WTC11 (cell line): ENCODE data around the gene CDCA8. TPM values are rescaled to one million over a fixed set of nuclear protein-coding genes. Genes with fewer than 3 reads are reported as not detected.

Experiments
- ATAC-seq: fragments of 200-7000 bp; cut with Tn5 transposase; 2 replicates; pipeline ENCODE4 v1.10.0; 2021; ENCODE audit warnings: mild to moderate bottlenecking, moderate library complexity
- CTCF ChIA-PET: fragments of 300-600 bp; sonication (Branson Sonifier 250); formaldehyde crosslinking; loops from one replicate; lab custom pipeline; 2021; ENCODE audit warnings: antibody characterized with exemption; lab: Charles Lee
- POLR2A ChIA-PET: fragments of 350-600 bp; sonication (Branson Sonifier 250); formaldehyde crosslinking; loops from one replicate; lab custom pipeline; 2021; ENCODE audit warnings: antibody characterized with exemption; lab: Charles Lee
- DNase-seq: peaks from one replicate; pipeline ENCODE4 v3.0.0; 2021; ENCODE audit warnings: low spot score
- H3K27ac Mint-ChIP-seq: 2 replicates; pipeline ENCODE4 v1.8.0; 2021; ENCODE audit warnings: mixed read lengths
- H3K27me3 Mint-ChIP-seq: 2 replicates; pipeline ENCODE4 v1.8.0; 2021; ENCODE audit warnings: low read depth, mild to moderate bottlenecking, moderate library complexity, mixed read lengths
- H3K36me3 Mint-ChIP-seq: 2 replicates; pipeline ENCODE4 v1.8.0; 2021; ENCODE audit warnings: mixed read lengths
- H3K4me1 Mint-ChIP-seq: 2 replicates; pipeline ENCODE4 v1.8.0; 2022; ENCODE audit warnings: mixed read lengths
- H3K4me3 Mint-ChIP-seq: 2 replicates; pipeline ENCODE4 v1.8.0; 2021; ENCODE audit warnings: mild to moderate bottlenecking, moderate library complexity, mixed read lengths
- H3K9me3 Mint-ChIP-seq: 2 replicates; pipeline ENCODE4 v1.8.0; 2021; ENCODE audit warnings: mixed read lengths
- CBFB ChIP-seq: sonication (generic); formaldehyde crosslinking; IDR thresholded peaks from 2 replicates; pipeline ENCODE4 v1.8.1; 2022; ENCODE audit warnings: mild to moderate bottlenecking, low read depth, missing genetic modification reagents
- E2F5 ChIP-seq: sonication (generic); formaldehyde crosslinking; IDR thresholded peaks from 2 replicates; pipeline ENCODE4 v1.8.1; 2022; ENCODE audit warnings: mild to moderate bottlenecking, moderate library complexity, missing genetic modification reagents
- ETV6 ChIP-seq: sonication (generic); formaldehyde crosslinking; IDR thresholded peaks from 2 replicates; pipeline ENCODE4 v1.8.1; 2022; ENCODE audit warnings: mild to moderate bottlenecking, missing genetic modification reagents
- GTF2I ChIP-seq: fragments of 250-450 bp; sonication (Bioruptor Pico); conservative IDR thresholded peaks from 2 replicates; pipeline ENCODE4 v1.4.0; 2021; ENCODE audit warnings: mild to moderate bottlenecking
- HMGXB4 ChIP-seq: sonication (generic); formaldehyde crosslinking; IDR thresholded peaks from 2 replicates; pipeline ENCODE4 v1.8.1; 2023; ENCODE audit warnings: mild to moderate bottlenecking, moderate library complexity, missing genetic modification reagents
- NR1H2 ChIP-seq: sonication (generic); formaldehyde crosslinking; IDR thresholded peaks from 2 replicates; pipeline ENCODE4 v1.9.0; 2021; ENCODE audit warnings: mild to moderate bottlenecking, moderate library complexity, missing genetic modification reagents
- PREB ChIP-seq: sonication (generic); formaldehyde crosslinking; IDR thresholded peaks from 2 replicates; pipeline ENCODE4 v1.8.1; 2022; ENCODE audit warnings: mild to moderate bottlenecking, missing genetic modification reagents, moderate library complexity, borderline replicate concordance
- RELA ChIP-seq: sonication (generic); formaldehyde crosslinking; IDR thresholded peaks from 2 replicates; pipeline ENCODE4 v1.8.1; 2022; ENCODE audit warnings: missing genetic modification reagents, mild to moderate bottlenecking, borderline replicate concordance
- SOX15 ChIP-seq: fragments of 250-450 bp; sonication (Bioruptor Pico); IDR thresholded peaks from 2 replicates; pipeline ENCODE4 v1.9.0; 2021; ENCODE audit warnings: mild to moderate bottlenecking
- SP1 ChIP-seq: sonication (generic); formaldehyde crosslinking; conservative IDR thresholded peaks from 2 replicates; pipeline ENCODE4 v1.8.1; 2022; ENCODE audit warnings: missing genetic modification reagents
- TCF7 ChIP-seq: sonication (generic); formaldehyde crosslinking; IDR thresholded peaks from 2 replicates; pipeline ENCODE4 v1.8.0; 2022; ENCODE audit warnings: mild to moderate bottlenecking, low read depth, missing genetic modification reagents, moderate library complexity
- ZNF138 ChIP-seq: sonication (generic); formaldehyde crosslinking; conservative IDR thresholded peaks from 2 replicates; pipeline ENCODE4 v1.8.1; 2022; ENCODE audit warnings: mild to moderate bottlenecking, moderate library complexity, missing genetic modification reagents
- ZNF396 ChIP-seq: fragments of 250-450 bp; sonication (Bioruptor Pico); IDR thresholded peaks from 2 replicates; pipeline ENCODE4 v1.8.0; 2021; ENCODE audit warnings: mild to moderate bottlenecking, moderate library complexity, borderline replicate concordance
- ZNF423 ChIP-seq: fragments of 250-450 bp; sonication (Bioruptor Pico); IDR thresholded peaks from 2 replicates; pipeline ENCODE4 v2.1.2; 2022; ENCODE audit warnings: mild to moderate bottlenecking, moderate library complexity
- total RNA-seq: library from RNA; stranded (reverse); gene quantifications from 3 replicates; pipeline ENCODE4 v1.2.3, GENCODE V29; 2021
- TF ChIP-seq, protein P1 (sequence below): fragments of 250-450 bp; sonication (Bioruptor Pico); IDR thresholded peaks from 2 replicates; pipeline ENCODE4 v1.9.0; 2021; ENCODE audit warnings: mild to moderate bottlenecking, borderline replicate concordance
- TF ChIP-seq, protein P2 (sequence below): sonication (generic); formaldehyde crosslinking; IDR thresholded peaks from 2 replicates; pipeline ENCODE4 v1.8.0; 2022; ENCODE audit warnings: mild to moderate bottlenecking, missing genetic modification reagents
- TF ChIP-seq, protein P3 (sequence below): fragments of 250-450 bp; sonication (Bioruptor Pico); IDR thresholded peaks from 2 replicates; pipeline ENCODE4 v1.9.0; 2021; ENCODE audit warnings: mild to moderate bottlenecking

CDCA8 gene
- total RNA-seq, 1 experiment from 2014 or later, result 47.7 TPM

DNA sequence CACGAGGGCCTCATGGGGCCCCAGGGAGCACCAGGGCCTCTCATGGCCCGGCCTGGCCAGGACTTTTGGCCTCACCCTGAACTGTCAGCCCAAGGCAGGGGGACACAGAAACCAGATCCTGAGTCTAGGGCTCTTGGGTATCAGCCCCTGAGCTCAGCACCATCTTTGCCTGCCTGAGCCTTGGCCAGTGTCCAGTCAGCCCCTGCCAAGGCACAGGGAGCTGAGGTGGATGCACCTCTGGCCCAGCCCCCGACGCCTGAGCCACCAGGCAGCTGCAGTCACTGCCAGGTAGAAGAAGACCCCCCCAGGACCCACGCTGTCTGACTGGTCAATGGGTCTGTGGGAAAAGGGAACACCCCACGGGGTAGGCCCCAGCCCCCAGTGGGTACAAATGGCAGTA lies 25.3 kb downstream of the CDCA8 start:
- Mint-ChIP-seq H3K27me3 (no peaks in the 10 kb centered on the region), H3K9me3 (no peaks in the 10 kb centered on the region), H3K4me3 (no peak overlapping the region), H3K36me3 (no peaks in the 10 kb centered on the region), H3K27ac (no peak overlapping the region), H3K4me1 (no peaks in the 10 kb centered on the region)
- ATAC-seq (no peak), DNase-seq (no peak)
- CTCF ChIA-PET, result interaction anchor here (1.3 kb wide), 1 partner anchor 77 kb away, joined by 3 read pairs; no protein-coding TSS in a partner anchor
- POLR2A ChIA-PET, result no interaction called here
- TF ChIP-seq ZNF396 (CRISPR knock-in tag) (no peak), SOX15 (no peak), ZNF138 (no peak), NR1H2 (CRISPR knock-in tag) (no peak)
- TF ChIP-seq, protein P1, sequence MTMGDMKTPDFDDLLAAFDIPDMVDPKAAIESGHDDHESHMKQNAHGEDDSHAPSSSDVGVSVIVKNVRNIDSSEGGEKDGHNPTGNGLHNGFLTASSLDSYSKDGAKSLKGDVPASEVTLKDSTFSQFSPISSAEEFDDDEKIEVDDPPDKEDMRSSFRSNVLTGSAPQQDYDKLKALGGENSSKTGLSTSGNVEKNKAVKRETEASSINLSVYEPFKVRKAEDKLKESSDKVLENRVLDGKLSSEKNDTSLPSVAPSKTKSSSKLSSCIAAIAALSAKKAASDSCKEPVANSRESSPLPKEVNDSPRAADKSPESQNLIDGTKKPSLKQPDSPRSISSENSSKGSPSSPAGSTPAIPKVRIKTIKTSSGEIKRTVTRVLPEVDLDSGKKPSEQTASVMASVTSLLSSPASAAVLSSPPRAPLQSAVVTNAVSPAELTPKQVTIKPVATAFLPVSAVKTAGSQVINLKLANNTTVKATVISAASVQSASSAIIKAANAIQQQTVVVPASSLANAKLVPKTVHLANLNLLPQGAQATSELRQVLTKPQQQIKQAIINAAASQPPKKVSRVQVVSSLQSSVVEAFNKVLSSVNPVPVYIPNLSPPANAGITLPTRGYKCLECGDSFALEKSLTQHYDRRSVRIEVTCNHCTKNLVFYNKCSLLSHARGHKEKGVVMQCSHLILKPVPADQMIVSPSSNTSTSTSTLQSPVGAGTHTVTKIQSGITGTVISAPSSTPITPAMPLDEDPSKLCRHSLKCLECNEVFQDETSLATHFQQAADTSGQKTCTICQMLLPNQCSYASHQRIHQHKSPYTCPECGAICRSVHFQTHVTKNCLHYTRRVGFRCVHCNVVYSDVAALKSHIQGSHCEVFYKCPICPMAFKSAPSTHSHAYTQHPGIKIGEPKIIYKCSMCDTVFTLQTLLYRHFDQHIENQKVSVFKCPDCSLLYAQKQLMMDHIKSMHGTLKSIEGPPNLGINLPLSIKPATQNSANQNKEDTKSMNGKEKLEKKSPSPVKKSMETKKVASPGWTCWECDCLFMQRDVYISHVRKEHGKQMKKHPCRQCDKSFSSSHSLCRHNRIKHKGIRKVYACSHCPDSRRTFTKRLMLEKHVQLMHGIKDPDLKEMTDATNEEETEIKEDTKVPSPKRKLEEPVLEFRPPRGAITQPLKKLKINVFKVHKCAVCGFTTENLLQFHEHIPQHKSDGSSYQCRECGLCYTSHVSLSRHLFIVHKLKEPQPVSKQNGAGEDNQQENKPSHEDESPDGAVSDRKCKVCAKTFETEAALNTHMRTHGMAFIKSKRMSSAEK (CRISPR knock-in tag), result no peak

DNA sequence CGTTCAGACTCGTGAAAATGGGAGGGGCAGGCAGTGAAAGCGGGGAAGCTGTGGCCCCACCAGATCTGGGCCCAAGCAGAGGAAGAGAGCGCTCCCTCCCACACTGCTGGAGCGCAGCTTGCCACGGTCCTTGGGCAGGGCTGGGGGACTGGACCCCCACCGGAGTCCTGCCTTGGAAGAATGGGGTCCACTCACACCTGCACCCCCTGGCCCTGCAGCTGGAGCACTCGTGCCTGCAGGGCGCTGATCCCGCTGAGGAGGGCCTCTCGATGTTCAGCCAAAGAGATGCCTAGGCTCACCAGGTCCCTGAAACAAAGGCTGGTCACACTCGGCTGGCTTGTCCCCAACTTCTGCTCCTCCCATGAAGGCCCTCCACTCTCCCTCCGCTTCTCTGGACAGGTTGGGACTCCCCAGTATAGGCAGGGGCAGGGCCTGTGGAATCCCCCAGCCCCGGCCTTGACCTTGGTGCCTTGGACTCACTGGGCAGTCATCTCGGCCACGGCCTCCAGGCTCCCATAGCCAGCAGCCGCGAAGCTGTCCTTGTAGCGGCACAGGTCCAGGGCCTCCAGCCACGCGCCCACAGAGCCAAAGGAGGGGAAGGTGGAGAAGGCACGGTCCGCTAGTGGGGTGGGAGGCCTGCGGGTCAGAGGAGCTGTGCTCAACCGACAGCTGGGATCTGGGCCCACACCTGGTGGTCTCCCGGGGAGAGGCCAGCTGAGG lies 26.0 kb downstream of the CDCA8 start:
- DNase-seq (no peak), ATAC-seq (no peak)
- no peaks in the 10 kb centered on the region for H3K36me3 Mint-ChIP-seq
- no peak for TF ChIP-seq ETV6 (CRISPR knock-in tag)
- TF ChIP-seq HMGXB4 (CRISPR knock-in tag), result no peak
- no peak for TF ChIP-seq TCF7 (CRISPR knock-in tag)
- no peak for TF ChIP-seq NR1H2 (CRISPR knock-in tag)
- TF ChIP-seq, protein P2, sequence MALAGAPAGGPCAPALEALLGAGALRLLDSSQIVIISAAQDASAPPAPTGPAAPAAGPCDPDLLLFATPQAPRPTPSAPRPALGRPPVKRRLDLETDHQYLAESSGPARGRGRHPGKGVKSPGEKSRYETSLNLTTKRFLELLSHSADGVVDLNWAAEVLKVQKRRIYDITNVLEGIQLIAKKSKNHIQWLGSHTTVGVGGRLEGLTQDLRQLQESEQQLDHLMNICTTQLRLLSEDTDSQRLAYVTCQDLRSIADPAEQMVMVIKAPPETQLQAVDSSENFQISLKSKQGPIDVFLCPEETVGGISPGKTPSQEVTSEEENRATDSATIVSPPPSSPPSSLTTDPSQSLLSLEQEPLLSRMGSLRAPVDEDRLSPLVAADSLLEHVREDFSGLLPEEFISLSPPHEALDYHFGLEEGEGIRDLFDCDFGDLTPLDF, result no peak
- no peak for TF ChIP-seq SP1
- no peak for TF ChIP-seq RELA (CRISPR knock-in tag)
- TF ChIP-seq E2F5 (CRISPR knock-in tag), result no peak
- TF ChIP-seq PREB (CRISPR knock-in tag), result no peak
- no peak for TF ChIP-seq GTF2I
- TF ChIP-seq, protein P3, sequence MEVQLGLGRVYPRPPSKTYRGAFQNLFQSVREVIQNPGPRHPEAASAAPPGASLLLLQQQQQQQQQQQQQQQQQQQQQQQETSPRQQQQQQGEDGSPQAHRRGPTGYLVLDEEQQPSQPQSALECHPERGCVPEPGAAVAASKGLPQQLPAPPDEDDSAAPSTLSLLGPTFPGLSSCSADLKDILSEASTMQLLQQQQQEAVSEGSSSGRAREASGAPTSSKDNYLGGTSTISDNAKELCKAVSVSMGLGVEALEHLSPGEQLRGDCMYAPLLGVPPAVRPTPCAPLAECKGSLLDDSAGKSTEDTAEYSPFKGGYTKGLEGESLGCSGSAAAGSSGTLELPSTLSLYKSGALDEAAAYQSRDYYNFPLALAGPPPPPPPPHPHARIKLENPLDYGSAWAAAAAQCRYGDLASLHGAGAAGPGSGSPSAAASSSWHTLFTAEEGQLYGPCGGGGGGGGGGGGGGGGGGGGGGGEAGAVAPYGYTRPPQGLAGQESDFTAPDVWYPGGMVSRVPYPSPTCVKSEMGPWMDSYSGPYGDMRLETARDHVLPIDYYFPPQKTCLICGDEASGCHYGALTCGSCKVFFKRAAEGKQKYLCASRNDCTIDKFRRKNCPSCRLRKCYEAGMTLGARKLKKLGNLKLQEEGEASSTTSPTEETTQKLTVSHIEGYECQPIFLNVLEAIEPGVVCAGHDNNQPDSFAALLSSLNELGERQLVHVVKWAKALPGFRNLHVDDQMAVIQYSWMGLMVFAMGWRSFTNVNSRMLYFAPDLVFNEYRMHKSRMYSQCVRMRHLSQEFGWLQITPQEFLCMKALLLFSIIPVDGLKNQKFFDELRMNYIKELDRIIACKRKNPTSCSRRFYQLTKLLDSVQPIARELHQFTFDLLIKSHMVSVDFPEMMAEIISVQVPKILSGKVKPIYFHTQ (CRISPR knock-in tag), result no peak
- no peak for TF ChIP-seq ZNF396 (CRISPR knock-in tag)
- no peak for TF ChIP-seq CBFB (CRISPR knock-in tag)
- TF ChIP-seq ZNF423 (CRISPR knock-in tag), result no peak
- H3K4me3 Mint-ChIP-seq, result no peak overlapping the region
- H3K27me3 Mint-ChIP-seq, result no peaks in the 10 kb centered on the region
- H3K9me3 Mint-ChIP-seq, result no peaks in the 10 kb centered on the region
- ChIA-PET CTCF (interaction anchor here (1.3 kb wide), 1 partner anchor 76 kb away, joined by 3 read pairs; no protein-coding TSS in a partner anchor), POLR2A (no interaction called here)
- H3K27ac Mint-ChIP-seq, result no peak overlapping the region
- H3K4me1 Mint-ChIP-seq, result peaks cover under 1% of the 10 kb centered on the region; the same call in 1 of the 2 replicates
